DMS79 treated with DMSO at 0.1 percent for 48 hours (cell line): ENCODE data around the gene FAF1.

Experiments used
- DNase-seq: peaks from one replicate; lab custom pipeline; 2025; lab: John Stamatoyannopoulos, UW

Gene FAF1

DNA sequence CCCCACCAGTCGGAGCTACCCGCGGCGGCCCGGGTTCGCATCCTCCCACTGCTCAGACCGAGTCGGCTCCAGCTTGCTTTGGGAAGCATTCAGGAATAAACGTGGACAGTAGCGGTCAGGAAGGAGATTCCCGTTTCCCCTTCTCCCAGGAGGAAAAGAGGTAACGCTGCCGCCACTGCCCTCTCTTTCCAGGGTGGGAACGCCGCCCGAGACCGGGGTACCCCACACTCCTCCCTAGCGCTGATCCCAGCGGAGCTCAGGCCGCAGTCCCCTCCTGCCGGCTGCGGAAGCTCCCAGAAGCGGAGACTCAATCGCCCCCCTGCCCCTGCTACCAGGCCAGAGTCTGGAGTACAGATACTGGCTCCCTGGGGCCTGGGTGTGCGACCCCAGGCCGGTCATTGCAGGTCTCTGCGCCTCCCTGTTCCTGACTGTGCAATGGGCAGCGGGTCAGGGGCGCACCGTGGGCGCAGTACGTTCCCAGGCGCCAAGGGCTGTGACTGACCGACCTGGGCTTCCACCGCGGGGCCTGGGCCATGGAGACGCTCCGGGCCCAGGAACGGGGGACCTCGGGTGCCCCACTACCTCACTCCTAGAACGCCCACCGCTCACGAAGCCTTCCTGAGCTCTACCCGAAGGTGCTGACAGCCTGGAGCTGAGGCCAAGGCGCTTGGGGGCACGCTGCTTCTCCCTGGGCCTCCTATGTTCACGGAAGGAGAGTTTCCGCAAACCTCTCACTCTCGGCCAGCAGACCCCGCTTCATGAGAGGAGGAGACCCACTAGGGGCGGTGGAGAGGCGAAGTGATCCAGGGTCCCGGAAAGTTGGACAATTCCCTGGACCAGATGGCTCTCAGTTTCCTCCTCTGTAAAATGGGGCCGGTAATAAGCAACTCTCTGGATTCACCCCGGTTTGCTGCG, 544.6 kb downstream of the FAF1 start:
- DNase-seq, result no peak

DNA sequence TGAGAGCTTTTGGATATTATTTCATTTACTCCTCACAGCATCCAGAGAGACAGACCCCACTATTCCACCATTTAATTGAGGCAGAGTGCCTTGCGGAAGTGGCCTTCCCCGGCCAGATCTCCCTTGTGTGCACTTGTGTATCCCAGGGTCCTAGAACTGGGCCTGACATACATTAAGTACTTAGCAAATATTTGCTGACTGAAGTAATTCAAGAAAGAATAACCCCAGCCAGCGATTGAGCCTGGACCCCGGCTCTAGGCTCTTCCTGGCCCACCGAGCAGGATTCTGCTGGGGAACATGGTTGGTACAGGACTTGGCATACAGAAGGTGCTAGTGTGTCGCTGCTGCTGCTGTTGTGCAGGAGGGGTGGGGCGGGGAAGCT, 545.2 kb downstream of the FAF1 start:
- DNase-seq, result no peak

DNA sequence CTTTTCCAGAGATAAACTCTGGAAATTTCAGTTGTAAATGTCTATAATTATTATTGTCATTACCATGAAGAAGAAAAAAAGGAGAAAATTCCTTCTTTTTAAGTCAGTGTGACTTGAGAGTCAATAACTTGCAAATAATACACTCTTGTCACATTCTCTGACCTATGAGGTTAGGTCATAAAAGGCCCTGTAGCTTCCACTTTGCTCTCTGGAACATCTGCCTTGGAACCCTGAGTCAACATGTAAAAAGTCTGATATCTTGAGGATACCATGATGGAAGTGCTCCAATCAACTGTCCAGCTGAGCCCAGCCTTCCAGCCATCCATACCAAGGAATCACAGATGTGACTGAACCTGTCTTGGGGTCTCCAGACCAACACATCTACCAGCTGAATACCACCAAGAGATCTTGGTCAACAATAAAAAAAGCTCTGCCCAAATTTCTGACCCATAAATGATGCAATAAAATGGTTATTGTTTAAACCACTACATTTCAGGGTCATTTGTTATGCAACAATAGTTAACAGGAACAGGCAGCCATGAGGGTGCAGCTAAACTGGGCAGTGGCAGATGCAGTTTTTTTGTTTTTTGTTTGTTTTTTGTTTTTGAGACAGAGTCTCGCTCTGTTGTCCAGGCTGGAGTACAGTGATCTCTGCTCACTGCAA, 547.1 kb downstream of the FAF1 start:
- no peak for DNase-seq

DNA sequence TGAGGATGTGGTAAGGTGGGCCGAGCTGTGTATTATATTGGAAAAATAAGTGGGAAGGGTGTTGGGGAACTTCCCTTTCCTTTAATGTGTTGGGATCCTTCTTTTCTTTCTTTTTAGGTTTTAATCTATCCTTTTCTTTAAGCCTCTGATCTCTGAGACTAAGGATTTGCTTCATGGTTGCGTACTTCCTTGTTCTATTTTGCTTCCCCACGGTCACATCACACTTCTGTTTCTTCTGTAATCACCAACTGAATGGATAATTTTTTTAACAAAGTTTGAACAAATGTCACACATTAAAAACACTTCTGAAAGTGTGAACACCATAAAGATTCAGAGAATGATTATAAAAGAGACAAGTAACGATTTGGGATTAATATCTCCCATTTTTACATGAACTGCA, 554.3 kb downstream of the FAF1 start:
- no peak for DNase-seq

DNA sequence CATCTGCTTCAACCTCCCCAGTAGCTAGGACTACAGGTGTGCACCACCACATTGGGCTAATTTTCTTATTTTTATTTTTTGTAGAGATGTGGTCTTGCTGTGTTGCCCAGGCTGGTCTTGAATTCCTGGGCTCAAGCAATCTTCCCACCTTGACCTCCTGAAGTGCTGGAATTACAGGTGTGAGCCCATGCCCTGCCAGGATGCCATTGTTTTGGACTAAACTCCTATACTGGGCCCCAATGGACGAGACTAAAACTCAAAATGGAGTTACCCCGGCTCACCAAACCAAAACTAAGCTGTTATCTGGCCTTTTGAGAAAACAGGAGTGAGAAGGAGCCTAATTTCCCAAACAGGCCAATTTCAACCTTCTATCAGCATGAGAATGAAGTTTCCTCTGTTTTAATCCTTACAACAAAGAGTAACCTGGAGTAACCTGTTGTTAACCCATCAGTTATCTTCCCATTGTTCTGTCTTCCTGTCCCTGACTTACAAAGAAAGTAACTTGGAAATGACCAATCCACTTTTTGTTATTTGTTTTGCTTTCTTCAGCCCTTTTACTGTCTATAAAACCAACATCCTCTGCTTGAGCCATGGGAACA, 566.4 kb downstream of the FAF1 start:
- no peak for DNase-seq
